Endothelial cell of umbilical vein (primary cell): ENCODE data around the gene HSD17B8. TPM values are rescaled to one million over a fixed set of nuclear protein-coding genes. Genes with fewer than 3 reads are reported as not detected.

Source experiments
- BruUV-seq: library from RNA; stranded (reverse); fragments of 400-500 nt; replicated peaks from 2 replicates; lab custom pipeline; 2021; lab: Mats Ljungman, UMichigan
- CTCF ChIA-PET: fragments of 300-600, 350-600 bp; sonication (Branson Sonifier 250); formaldehyde crosslinking; loops from one replicate; lab custom pipeline; 2021; ENCODE audit warnings: antibody characterized with exemption, inconsistent platforms; lab: Charles Lee
- POLR2A ChIA-PET: fragments of 300-600, 350-600 bp; sonication (Branson Sonifier 250); formaldehyde crosslinking; loops from one replicate; lab custom pipeline; 2021; ENCODE audit warnings: antibody characterized with exemption, inconsistent platforms; lab: Charles Lee
- DNase-seq: peaks from one replicate; pipeline ENCODE4 v3.0.0-alpha.2; 2011; ENCODE audit warnings: low read depth, low spot score
- FAIRE-seq: peaks from 2 replicates; lab custom pipeline; 2011; peaks lifted over from hg19 to GRCh38; lab: Jason Lieb, UNC
- H2AFZ ChIP-seq: 2 replicates; pipeline ENCODE4 v1.6.0; 2012; ENCODE audit warnings: low read depth, low read length, control low read depth, inconsistent platforms
- H3K27ac ChIP-seq: 2 replicates; pipeline ENCODE4 v1.5.1; 2011; ENCODE audit warnings: low read depth, mild to moderate bottlenecking, control low read depth, low read length, moderate library complexity; ENCODE audit not compliant: insufficient read depth
- H3K27me3 ChIP-seq, 2 experiments: 2 replicates each; pipeline versions ENCODE4 v1.6.0 to v1.6.1; 2011; ENCODE audit warnings: low read length in 2 of 2, mixed read lengths in 1 of 2; ENCODE audit not compliant: control insufficient read depth in 2 of 2, insufficient read depth in 2 of 2
- H3K36me3 ChIP-seq, 2 experiments: 2 replicates in 1 of 2; 3 replicates in 1 of 2; pipeline ENCODE4 v1.5.1; 2011; ENCODE audit warnings: low read length in 2 of 2, mild to moderate bottlenecking in 1 of 2, moderate library complexity in 1 of 2; ENCODE audit not compliant: control insufficient read depth in 2 of 2, insufficient read depth in 2 of 2; ENCODE audit errors: extremely low read depth in 1 of 2
- H3K4me1 ChIP-seq: 3 replicates; pipeline ENCODE4 v1.5.1; 2011; ENCODE audit warnings: mild to moderate bottlenecking, low read length; ENCODE audit not compliant: control insufficient read depth, insufficient read depth; ENCODE audit errors: extremely low read depth
- H3K4me2 ChIP-seq: 2 replicates; pipeline ENCODE4 v1.6.1; 2011; ENCODE audit warnings: low read length, control low read depth, mixed read lengths; ENCODE audit not compliant: insufficient read depth
- H3K4me3 ChIP-seq, 3 experiments: fragments of 200-600 bp in 1 of 3; sonication (generic), shearing (Covaris generic) in 1 of 3; replicated peaks in 1 of 3; 2 replicates each; pipeline ENCODE4 v1.5.1; 2011 to 2016; ENCODE audit warnings: control low read depth in 3 of 3, low read length in 3 of 3, mild to moderate bottlenecking in 2 of 3, inconsistent platforms in 1 of 3, low read depth in 1 of 3, moderate library complexity in 1 of 3; ENCODE audit not compliant: insufficient read depth in 1 of 3
- H3K79me2 ChIP-seq: 2 replicates; pipeline ENCODE4 v1.6.0; 2012; ENCODE audit warnings: low read length, inconsistent platforms; ENCODE audit not compliant: control insufficient read depth, insufficient read depth
- H3K9ac ChIP-seq: replicated peaks from 2 replicates; pipeline ENCODE3; 2011; ENCODE audit warnings: low read length, control low read depth; ENCODE audit not compliant: insufficient read depth; ENCODE audit errors: extremely low read depth
- H3K9me1 ChIP-seq: replicated peaks from 3 replicates; pipeline ENCODE4 v1.6.0; 2011; ENCODE audit warnings: mild to moderate bottlenecking, low read length; ENCODE audit not compliant: control insufficient read depth, insufficient read depth; ENCODE audit errors: extremely low read depth
- H3K9me3 ChIP-seq: replicated peaks from 2 replicates; pipeline ENCODE4 v1.5.1; 2012; ENCODE audit warnings: low read length, inconsistent platforms; ENCODE audit not compliant: control insufficient read depth, insufficient read depth
- H4K20me1 ChIP-seq: replicated peaks from 2 replicates; pipeline ENCODE3; 2011; ENCODE audit warnings: mild to moderate bottlenecking, low read length; ENCODE audit not compliant: control insufficient read depth, insufficient read depth; ENCODE audit errors: extremely low read depth
- CTCF ChIP-seq, 2 donors: IDR thresholded peaks; 1 replicate in 1 of 2; 2 replicates in 1 of 2; pipeline ENCODE4 v1.5.1; 2011; ENCODE audit warnings: low read length in 2 of 2, mild to moderate bottlenecking in 2 of 2, moderate library complexity in 2 of 2, control low read depth in 1 of 2, inconsistent platforms in 1 of 2, low read depth in 1 of 2; ENCODE audit not compliant: insufficient read depth in 1 of 2; ENCODE audit errors: extremely low read depth in 1 of 2
- EZH2 ChIP-seq: IDR thresholded peaks from 2 replicates; pipeline ENCODE4 v1.6.1; 2012; ENCODE audit warnings: borderline replicate concordance, low read depth, mild to moderate bottlenecking, moderate library complexity, low read length, inconsistent platforms; ENCODE audit not compliant: severe bottlenecking
- FOS ChIP-seq: IDR thresholded peaks from 2 replicates; pipeline ENCODE4 v1.6.1; 2011; ENCODE audit warnings: mild to moderate bottlenecking, low read length, moderate library complexity, borderline replicate concordance; ENCODE audit not compliant: insufficient read depth
- GATA2 ChIP-seq: IDR thresholded peaks from 2 replicates; pipeline ENCODE4 v1.7.0; 2011; ENCODE audit warnings: low read depth, mild to moderate bottlenecking, moderate library complexity, mixed read lengths, low read length; ENCODE audit not compliant: insufficient read length, insufficient read depth
- JUN ChIP-seq: IDR thresholded peaks from 2 replicates; pipeline ENCODE4 v1.6.1; 2011; ENCODE audit warnings: borderline replicate concordance, low read depth; ENCODE audit not compliant: insufficient read length, insufficient read depth
- MAX ChIP-seq: IDR thresholded peaks from 2 replicates; pipeline ENCODE4 v1.6.1; 2011; ENCODE audit not compliant: insufficient read depth, insufficient read length
- MYC ChIP-seq: IDR thresholded peaks from one replicate; pipeline ENCODE4 v1.6.1; 2011; ENCODE audit warnings: mild to moderate bottlenecking, low read depth, low read length
- POLR2A ChIP-seq: IDR thresholded peaks from 2 replicates; pipeline ENCODE4 v1.6.1; 2012; ENCODE audit warnings: low read depth, mild to moderate bottlenecking, control low read depth, low read length
- POLR2AphosphoS5 ChIP-seq: IDR thresholded peaks from 2 replicates; pipeline ENCODE4 v1.6.1; 2012; ENCODE audit warnings: low read depth, mild to moderate bottlenecking, control low read depth, low read length, moderate library complexity; ENCODE audit not compliant: insufficient read depth
- dilution Hi-C: fragments of 300-500 bp; cut with MboI; formaldehyde crosslinking; loops from one replicate; pipeline ENCODE4 v1.15.0; 2019; ENCODE audit warnings: low sequenced_read_pairs; ENCODE audit not compliant: extremely low pct_ligation_motif_present
- intact Hi-C: fragments of 100-400 bp; cut with micrococcal nuclease; formaldehyde crosslinking; loops from one replicate; pipeline ENCODE4 v1.10.0; 2022
- polyA plus RNA-seq, 4 experiments: library from polyadenylated mRNA; depleted of rRNA in 3 of 4; stranded (reverse) in 3 of 4; unstranded in 1 of 4; fragments of >200 nt; gene quantifications; 2 replicates each; pipeline versions ENCODE4 v1.2.1 to v1.2.3, GENCODE V29; 2011 to 2012; ENCODE audit warnings: missing spikeins in 1 of 4
- total RNA-seq: library from RNA; stranded (reverse); gene quantifications from 2 replicates; pipeline ENCODE4 v1.2.3, GENCODE V29; 2021

HSD17B8 gene
- total and polyA plus RNA-seq, 2 donors (not counting 3 experiments of a cell fraction or from before 2014, with no cell fraction given) = 4.0 to 8.2 TPM

- Histone ChIP-seq H3K27ac (no peak overlapping the region), H3K27me3 (peaks cover 21% of the 10 kb centered on the region in 2 experiments), H3K9me3 (no peaks in the 10 kb centered on the region), H3K4me1 (peaks cover 6% of the 10 kb centered on the region), H3K79me2 (no peaks in the 10 kb centered on the region), H2AFZ (no peak overlapping the region), H3K36me3 (peaks cover 0 to 29% of the 10 kb centered on the region in 2 experiments), H3K9ac (no peak overlapping the region), H4K20me1 (no peaks in the 10 kb centered on the region), H3K4me3 (peak overlapping the region in 2 of 3 experiments; percentile 16 to 19), H3K9me1 (no peaks in the 10 kb centered on the region), H3K4me2 (peak overlapping the region; percentile 51)
- intact Hi-C loops (no loop called here), dilution Hi-C loops (no loop called here)
- BruUV-seq = no TSS peak
- POLR2A ChIA-PET = no interaction called here
- CTCF ChIA-PET = interaction anchor here (1.2 kb wide), 1 partner anchor 55 kb away, joined by 4 read pairs; no protein-coding TSS in a partner anchor
- DNase-seq (no peak), FAIRE-seq (no peak)
- TF ChIP-seq GATA2 (no peak), CTCF (IDR thresholded peaks at IDR 0.05; ENCODE audit: extremely low read depth in 1 of 2, insufficient read depth in 1 of 2, low read depth in 1 of 2, low read length in 2 of 2) (no peak), POLR2AphosphoS5 (peak; percentile 45), EZH2 (peak; percentile 72), MYC (no peak), JUN (no peak), MAX (no peak), POLR2A (no peak), FOS (no peak)
Observed at GRCh38 chr6:33192671-33193602, 11.5 kb upstream of the HSD17B8 start.
